Measurements from ENCODE around the gene MAOB.

DNA sequence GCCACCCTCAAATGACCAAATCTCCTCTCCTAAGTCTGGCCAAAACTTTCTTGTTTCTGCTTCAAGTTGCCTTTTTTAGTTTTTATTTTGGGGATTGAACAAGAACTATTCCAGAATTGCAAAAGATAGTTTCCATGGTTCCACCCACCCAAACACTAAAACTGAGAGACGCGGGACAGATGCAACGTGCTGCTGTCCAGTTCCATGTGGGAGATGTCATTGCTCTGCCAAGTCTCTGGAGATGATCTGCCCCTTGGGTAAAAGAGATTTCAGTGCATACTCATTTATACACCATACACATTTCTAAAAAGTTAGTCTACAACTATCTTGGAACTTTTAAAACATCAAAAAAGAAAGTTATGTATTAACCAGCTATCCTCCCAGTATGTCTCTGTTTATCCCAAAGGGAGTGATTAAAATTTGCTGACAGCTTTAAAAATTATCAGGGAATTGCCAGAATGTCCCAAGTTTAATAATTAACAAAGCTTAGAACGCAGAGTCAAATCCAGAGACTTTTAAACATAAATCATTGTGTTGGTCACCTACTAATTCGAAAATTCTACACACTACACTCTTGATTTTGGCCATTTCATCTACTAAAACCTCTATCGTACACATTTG lies 3.2 kb downstream of the MAOB start:
- TF ChIP-seq, protein P1, sequence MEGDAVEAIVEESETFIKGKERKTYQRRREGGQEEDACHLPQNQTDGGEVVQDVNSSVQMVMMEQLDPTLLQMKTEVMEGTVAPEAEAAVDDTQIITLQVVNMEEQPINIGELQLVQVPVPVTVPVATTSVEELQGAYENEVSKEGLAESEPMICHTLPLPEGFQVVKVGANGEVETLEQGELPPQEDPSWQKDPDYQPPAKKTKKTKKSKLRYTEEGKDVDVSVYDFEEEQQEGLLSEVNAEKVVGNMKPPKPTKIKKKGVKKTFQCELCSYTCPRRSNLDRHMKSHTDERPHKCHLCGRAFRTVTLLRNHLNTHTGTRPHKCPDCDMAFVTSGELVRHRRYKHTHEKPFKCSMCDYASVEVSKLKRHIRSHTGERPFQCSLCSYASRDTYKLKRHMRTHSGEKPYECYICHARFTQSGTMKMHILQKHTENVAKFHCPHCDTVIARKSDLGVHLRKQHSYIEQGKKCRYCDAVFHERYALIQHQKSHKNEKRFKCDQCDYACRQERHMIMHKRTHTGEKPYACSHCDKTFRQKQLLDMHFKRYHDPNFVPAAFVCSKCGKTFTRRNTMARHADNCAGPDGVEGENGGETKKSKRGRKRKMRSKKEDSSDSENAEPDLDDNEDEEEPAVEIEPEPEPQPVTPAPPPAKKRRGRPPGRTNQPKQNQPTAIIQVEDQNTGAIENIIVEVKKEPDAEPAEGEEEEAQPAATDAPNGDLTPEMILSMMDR (conservative IDR thresholded peaks at IDR 0.05 in 1 of 2, IDR thresholded peaks at IDR 0.05 in 1 of 2; ENCODE audit: low read depth in 1 of 2, low read length in 2 of 2) = no peak
- no peak for TF ChIP-seq EZH2 (IDR thresholded peaks at IDR 0.05; ENCODE audit: low read length, missing control alignments)

Measured in fibroblast of lung (primary cell).